Fibroblast of pulmonary artery (primary cell): ENCODE results near the gene ZNF524.

Source experiments
- DNase-seq: peaks from one replicate; pipeline ENCODE4 v3.0.0-alpha.2; 2010; ENCODE audit warnings: low read depth
- H3K4me3 ChIP-seq: replicated peaks from 2 replicates; pipeline ENCODE4 v1.5.1; 2011; ENCODE audit warnings: low read depth, mild to moderate bottlenecking, control low read depth, low read length, moderate library complexity
- TF ChIP-seq, protein P1 (sequence below): IDR thresholded peaks from 2 replicates; pipeline ENCODE4 v1.5.1; 2011; ENCODE audit warnings: mild to moderate bottlenecking, control low read depth, low read length, inconsistent platforms; ENCODE audit errors: missing control alignments

Gene ZNF524

DNA sequence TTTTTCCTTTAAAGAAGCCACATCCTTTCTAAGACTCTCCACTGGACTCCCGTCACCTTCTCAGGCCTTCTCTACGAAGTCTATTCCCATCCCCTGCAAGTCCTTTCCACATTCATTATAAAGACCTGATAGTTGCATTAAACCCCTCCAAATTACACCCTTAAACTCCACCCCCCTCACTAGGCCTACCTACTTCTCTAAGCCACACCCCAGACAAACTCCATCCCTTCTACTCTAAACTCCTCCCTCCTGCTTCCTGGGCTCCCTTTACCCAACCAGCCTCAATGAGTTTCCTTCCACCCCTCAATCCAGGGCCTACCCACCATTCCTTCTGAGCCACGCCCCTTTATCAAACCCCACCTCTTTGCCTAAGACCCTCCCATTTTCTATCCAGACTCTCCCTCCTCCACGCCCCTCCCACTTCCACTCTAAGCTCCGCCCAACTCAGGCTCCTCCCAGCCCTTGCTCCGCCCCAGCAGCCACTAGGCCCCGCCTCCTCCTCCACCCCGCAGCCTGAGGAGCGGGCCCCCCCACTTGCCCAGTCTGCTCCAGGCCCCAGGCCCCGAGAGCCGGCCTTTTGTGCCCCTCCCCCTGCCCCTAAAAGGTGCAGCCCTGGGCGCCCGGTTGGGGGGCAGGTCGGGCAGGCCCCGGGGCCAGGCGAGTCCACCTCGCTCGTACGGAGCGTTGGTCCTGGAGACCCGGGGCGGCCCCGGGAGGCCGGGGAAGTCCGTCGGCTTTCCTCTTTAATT is 1.2 kb upstream of the ZNF524 start:
- H3K4me3 ChIP-seq, result peak overlapping the region; percentile 73
- peak; percentile 99 for DNase-seq
- TF ChIP-seq, protein P1, sequence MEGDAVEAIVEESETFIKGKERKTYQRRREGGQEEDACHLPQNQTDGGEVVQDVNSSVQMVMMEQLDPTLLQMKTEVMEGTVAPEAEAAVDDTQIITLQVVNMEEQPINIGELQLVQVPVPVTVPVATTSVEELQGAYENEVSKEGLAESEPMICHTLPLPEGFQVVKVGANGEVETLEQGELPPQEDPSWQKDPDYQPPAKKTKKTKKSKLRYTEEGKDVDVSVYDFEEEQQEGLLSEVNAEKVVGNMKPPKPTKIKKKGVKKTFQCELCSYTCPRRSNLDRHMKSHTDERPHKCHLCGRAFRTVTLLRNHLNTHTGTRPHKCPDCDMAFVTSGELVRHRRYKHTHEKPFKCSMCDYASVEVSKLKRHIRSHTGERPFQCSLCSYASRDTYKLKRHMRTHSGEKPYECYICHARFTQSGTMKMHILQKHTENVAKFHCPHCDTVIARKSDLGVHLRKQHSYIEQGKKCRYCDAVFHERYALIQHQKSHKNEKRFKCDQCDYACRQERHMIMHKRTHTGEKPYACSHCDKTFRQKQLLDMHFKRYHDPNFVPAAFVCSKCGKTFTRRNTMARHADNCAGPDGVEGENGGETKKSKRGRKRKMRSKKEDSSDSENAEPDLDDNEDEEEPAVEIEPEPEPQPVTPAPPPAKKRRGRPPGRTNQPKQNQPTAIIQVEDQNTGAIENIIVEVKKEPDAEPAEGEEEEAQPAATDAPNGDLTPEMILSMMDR, result no peak

DNA sequence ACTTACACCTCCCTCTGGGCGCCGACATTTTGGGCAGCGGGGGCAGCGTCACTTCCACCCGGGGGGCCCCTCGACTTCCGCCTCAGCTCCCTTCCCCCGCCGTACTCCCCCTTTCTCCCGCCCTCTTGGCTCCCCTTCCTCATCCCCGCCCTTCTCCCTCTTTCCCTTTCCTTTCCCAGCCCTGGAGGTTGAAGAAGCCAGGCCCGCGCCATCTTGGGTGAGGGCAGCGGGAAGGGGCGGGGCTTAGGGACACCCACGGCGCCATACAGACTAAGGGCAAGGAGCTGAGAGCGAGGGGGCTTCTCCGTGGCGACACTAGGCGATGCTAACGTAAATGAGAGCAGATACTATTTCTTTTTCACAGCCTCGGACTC is 633 bp upstream of the ZNF524 start, which contains the start of gene FIZ1:
Gene FIZ1 (minus strand): TSS at position 50 of the 374 bp plus-strand sequence. CDS start 1,652 bp downstream, outside the sequence.
- peak within 1 kb of the TSS; percentile 73 for H3K4me3 ChIP-seq
- peak; percentile 99 for DNase-seq
- TF ChIP-seq, protein P1, result no peak

DNA sequence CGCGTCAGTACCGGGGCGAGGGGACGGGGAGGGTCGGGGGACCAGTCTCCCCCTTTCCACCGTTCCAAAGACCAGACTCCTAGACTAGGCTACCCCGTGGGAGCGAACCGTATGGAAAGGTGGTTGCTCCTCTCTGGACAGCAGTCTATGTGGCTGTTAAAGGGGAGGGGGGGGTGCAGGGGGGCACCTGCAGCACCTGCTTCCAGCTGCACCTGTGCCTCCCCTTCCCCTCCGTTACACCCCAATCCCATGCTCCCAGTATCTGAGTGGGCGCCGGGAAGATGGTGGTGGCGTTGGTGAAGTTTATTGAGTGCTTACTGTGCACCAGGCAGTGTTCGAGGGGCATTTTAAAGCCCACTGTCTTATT is 557 bp downstream of the ZNF524 start:
- TF ChIP-seq, protein P1, result no peak
- peak overlapping the region; percentile 73 for H3K4me3 ChIP-seq
- no peak for DNase-seq

DNA sequence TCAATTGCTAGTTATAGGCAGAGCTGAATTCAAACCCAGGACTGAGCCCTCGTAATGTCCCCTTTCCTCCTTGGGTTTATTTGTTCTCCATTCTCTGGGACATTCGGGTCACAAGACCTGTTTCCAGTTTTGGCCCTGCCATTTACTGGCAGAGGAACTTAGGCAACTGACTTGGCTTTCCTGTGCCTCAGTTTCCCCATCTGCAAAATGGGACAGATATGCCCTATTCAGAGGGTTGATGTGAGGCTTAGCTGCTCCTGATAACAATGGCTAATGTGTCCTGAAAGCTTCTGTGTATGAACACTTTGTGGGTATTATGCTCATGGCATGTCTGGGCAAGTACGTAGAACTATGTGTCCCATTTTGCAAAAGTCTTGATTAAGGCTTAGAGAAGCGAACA is 996 bp downstream of the ZNF524 start:
- DNase-seq, result no peak
- TF ChIP-seq, protein P1, result no peak
- H3K4me3 ChIP-seq, result peak overlapping the region; percentile 73

DNA sequence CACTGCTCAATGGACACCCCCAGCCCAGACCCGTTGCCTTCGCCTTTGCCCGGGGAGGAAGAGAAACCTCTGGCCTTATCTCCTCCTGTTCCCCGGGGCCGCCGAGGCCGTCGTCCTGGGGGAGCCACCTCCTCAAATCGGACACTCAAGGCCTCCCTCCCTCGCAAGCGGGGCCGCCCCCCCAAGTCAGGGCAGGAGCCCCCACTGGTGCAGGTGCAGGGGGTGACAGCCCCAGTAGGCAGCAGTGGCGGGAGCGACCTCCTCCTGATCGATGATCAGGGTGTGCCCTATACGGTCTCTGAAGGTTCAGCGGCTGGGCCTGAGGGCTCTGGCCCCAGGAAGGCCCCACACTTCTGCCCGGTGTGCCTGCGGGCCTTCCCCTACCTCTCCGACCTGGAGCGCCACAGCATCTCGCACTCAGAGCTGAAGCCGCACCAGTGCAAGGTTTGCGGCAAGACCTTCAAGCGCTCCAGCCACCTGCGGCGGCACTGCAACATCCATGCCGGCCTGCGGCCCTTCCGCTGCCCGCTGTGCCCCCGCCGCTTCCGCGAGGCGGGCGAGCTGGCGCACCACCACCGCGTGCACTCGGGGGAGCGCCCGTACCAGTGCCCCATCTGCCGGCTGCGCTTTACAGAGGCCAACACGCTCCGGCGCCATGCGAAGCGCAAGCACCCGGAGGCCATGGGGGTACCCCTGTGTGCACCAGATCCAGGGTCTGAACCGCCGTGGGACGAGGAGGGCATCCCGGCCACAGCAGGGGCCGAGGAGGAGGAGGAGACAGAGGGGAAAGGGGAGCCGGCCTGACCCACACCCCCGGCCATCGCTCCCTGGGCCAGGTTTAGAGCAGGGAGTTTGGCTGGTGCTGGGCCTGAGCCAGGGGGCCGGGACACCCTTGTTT is 2.3 kb downstream of the ZNF524 start:
- TF ChIP-seq, protein P1, result no peak
- no peak overlapping the region for H3K4me3 ChIP-seq
- no peak for DNase-seq

DNA sequence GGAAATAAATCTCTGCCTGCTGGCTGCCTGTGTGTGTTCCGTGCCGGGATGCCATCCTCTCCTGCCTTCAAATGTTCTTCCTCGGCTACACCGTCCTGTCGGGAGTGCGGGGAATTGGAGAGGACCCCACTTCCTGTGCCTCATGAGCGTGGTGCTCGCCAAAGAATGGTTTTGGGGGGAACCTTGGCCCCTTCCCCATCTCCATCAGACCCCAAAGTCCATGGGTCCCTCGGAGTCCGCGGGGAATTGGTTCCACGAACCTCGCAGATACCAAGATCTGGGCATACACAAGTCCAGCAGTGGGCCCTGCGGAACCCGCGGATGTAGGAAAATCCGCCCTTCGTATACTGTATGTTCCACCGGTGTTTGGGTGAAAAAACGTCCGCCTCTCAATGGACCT is 3.0 kb downstream of the ZNF524 start:
- TF ChIP-seq, protein P1, result no peak
- DNase-seq, result no peak
- no peak overlapping the region for H3K4me3 ChIP-seq
